Uterus (tissue), 4 donors: ENCODE results near the gene MEF2C. TPM values are rescaled to one million over a fixed set of nuclear protein-coding genes. Genes with fewer than 3 reads are reported as not detected.
"Not testable (repeated sequence)": the region's sequence is repeated elsewhere in the genome, so short reads cannot be mapped to it uniquely, and the experiment has no call there.

Source experiments
- DNase-seq, 2 donors: peaks; one replicate each; pipeline ENCODE4 v3.0.0-alpha.2; 2019 to 2020
- H3K27ac ChIP-seq, 2 donors: fragments of 200-600 bp; sonication (generic); 1 replicate in 1 of 2; 2 replicates in 1 of 2; pipeline ENCODE4 v1.5.1; 2016 to 2018
- H3K27me3 ChIP-seq, 2 donors: fragments of 200-600 bp; sonication (generic); one replicate each; pipeline ENCODE4 v1.5.1; 2018 to 2019; ENCODE audit warnings: control low read depth in 1 of 2
- H3K36me3 ChIP-seq, 2 donors: fragments of 200-600 bp; sonication (generic); one replicate each; pipeline ENCODE4 v1.5.1; 2019; ENCODE audit warnings: control low read depth in 1 of 2
- H3K4me1 ChIP-seq, 2 donors: fragments of 200-600 bp; sonication (generic); one replicate each; pipeline ENCODE4 v1.5.1; 2018 to 2019; ENCODE audit warnings: control low read depth in 1 of 2
- H3K4me3 ChIP-seq, 2 donors: fragments of 200-600 bp; sonication (generic); 1 replicate in 1 of 2; 2 replicates in 1 of 2; pipeline ENCODE4 v1.5.1; 2018 to 2019; ENCODE audit warnings: mild to moderate bottlenecking in 1 of 2
- H3K9me3 ChIP-seq, 2 donors: fragments of 200-600 bp; sonication (generic); one replicate each; pipeline ENCODE4 v1.5.1; 2019; ENCODE audit warnings: control low read depth in 1 of 2
- POLR2A ChIP-seq, 2 donors: fragments of 450-650 bp; IDR thresholded peaks; one replicate each; pipeline ENCODE4 v1.6.1; 2016; ENCODE audit warnings: antibody characterized with exemption in 2 of 2, mild to moderate bottlenecking in 1 of 2, moderate library complexity in 1 of 2
- intact Hi-C: fragments of 100-400 bp; cut with DNase I; formaldehyde crosslinking; loops from one replicate; pipeline ENCODE4 v1.15.1; 2023; ENCODE audit warnings: low total_unique reads
- total RNA-seq, 4 donors: library from RNA; depleted of rRNA in 3 of 4; stranded (reverse); fragments of >200 nt in 3 of 4; gene quantifications; one replicate each; pipeline versions ENCODE4 v1.1.0 to v1.2.4, GENCODE V29; 2014 to 2023
- TF ChIP-seq, protein P1 (sequence below), 4 experiments: fragments of 200-600 bp in 2 of 4; fragments of 450-650 bp in 2 of 4; sonication (generic) in 2 of 4; IDR thresholded peaks; one replicate each; pipeline ENCODE4 v1.5.1; 2016 to 2019; ENCODE audit warnings: antibody characterized with exemption in 4 of 4, mild to moderate bottlenecking in 2 of 4, moderate library complexity in 1 of 4
- donor health status: DM: yes; HTN: yes; CAD: no.

Gene MEF2C
- total RNA-seq, 4 donors from 2014 or later: 30.3 to 134 (median 70.3) TPM

DNA sequence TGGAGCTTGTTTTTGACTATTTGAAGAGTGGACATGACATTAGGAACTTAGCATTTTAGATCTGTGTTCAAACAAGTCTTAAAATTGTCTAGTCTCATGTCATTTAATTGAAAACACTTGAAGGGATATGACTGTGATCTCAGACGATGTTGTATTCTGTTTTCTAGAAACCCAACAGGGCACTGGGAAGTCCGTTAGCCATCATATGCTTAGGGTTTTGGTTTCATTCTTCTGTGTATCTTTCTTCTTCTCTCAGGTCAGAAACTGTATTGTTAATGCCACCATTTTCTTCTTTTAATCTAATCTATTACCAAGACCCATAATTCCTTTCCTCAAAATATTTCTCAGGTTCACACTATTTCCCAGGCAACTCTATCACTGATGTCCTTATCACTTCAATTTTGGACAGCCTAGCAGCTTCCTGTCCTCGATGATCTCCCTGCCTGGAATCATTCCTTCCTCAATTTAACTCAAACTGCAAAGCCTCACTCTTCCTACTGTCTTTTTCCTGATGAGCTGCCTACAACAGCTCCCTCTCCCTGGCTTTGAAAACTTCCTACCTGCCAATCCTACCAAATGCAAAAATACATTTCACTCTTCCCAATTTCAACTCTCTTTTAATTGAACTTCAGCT, 77.7 kb downstream of the MEF2C start:
- Histone ChIP-seq H3K9me3 (no peaks in the 10 kb centered on the region), H3K27ac (no peak overlapping the region), H3K36me3 (no peaks in the 10 kb centered on the region), H3K27me3 (no peaks in the 10 kb centered on the region), H3K4me3 (no peak overlapping the region), H3K4me1 (no peaks in the 10 kb centered on the region)
- TF ChIP-seq, protein P1, sequence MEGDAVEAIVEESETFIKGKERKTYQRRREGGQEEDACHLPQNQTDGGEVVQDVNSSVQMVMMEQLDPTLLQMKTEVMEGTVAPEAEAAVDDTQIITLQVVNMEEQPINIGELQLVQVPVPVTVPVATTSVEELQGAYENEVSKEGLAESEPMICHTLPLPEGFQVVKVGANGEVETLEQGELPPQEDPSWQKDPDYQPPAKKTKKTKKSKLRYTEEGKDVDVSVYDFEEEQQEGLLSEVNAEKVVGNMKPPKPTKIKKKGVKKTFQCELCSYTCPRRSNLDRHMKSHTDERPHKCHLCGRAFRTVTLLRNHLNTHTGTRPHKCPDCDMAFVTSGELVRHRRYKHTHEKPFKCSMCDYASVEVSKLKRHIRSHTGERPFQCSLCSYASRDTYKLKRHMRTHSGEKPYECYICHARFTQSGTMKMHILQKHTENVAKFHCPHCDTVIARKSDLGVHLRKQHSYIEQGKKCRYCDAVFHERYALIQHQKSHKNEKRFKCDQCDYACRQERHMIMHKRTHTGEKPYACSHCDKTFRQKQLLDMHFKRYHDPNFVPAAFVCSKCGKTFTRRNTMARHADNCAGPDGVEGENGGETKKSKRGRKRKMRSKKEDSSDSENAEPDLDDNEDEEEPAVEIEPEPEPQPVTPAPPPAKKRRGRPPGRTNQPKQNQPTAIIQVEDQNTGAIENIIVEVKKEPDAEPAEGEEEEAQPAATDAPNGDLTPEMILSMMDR (IDR thresholded peaks at IDR 0.05): no peak
- no peak for TF ChIP-seq POLR2A (IDR thresholded peaks at IDR 0.05)
- no peak for DNase-seq
- intact Hi-C loops: no loop called here

DNA sequence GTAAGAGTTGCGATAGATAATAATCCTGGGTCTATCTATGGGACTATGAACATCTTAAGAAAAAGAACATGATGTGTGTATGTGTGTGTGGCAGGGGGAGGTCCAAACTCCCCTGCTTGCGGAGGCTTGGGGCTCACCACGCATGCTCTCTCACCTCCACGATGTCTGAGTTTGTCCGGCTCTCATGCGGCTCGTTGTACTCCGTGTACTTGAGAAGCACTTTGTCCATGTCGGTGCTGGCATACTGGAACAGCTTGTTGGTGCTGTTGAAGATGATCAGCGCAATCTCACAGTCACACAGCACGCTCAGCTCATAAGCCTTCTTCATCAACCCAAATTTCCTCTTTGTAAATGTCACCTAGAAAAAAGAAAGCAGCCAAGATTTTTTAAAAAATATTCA, 78.5 kb downstream of the MEF2C start:
- no peaks in the 10 kb centered on the region for H3K27me3 ChIP-seq
- intact Hi-C loops: no loop called here
- no peaks in the 10 kb centered on the region for H3K9me3 ChIP-seq
- H3K4me3 ChIP-seq: no peak overlapping the region
- H3K27ac ChIP-seq: no peak overlapping the region
- TF ChIP-seq, protein P1 (IDR thresholded peaks at IDR 0.05): no peak
- no peak for TF ChIP-seq POLR2A (IDR thresholded peaks at IDR 0.05)
- H3K4me1 ChIP-seq: no peaks in the 10 kb centered on the region
- no peak for DNase-seq
- no peaks in the 10 kb centered on the region for H3K36me3 ChIP-seq

DNA sequence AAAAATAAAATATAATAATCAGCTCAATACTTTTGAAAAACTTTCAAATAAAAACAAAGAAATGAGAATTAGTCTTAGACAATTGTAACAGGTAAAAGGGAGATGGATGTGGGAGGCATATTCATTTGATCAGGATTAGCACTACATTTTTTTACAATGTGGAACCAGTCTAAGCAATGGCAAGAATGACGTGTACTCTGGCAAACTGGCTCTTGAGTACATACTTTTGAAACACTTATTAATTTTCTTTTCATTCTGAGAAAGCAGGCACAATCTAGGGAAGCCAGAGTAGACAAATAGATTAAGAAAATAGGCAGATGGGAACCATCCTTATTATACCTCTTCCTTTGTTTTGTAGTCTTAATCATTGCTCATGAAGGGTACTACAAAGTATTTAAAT, 79.7 kb downstream of the MEF2C start:
- no peaks in the 10 kb centered on the region for H3K27me3 ChIP-seq
- H3K4me1 ChIP-seq: no peaks in the 10 kb centered on the region
- TF ChIP-seq, protein P1 (IDR thresholded peaks at IDR 0.05): no peak
- TF ChIP-seq POLR2A (IDR thresholded peaks at IDR 0.05): no peak
- no peak overlapping the region for H3K27ac ChIP-seq
- intact Hi-C loops: no loop called here
- H3K4me3 ChIP-seq: no peak overlapping the region
- H3K9me3 ChIP-seq: no peaks in the 10 kb centered on the region
- H3K36me3 ChIP-seq: no peaks in the 10 kb centered on the region
- DNase-seq: no peak

DNA sequence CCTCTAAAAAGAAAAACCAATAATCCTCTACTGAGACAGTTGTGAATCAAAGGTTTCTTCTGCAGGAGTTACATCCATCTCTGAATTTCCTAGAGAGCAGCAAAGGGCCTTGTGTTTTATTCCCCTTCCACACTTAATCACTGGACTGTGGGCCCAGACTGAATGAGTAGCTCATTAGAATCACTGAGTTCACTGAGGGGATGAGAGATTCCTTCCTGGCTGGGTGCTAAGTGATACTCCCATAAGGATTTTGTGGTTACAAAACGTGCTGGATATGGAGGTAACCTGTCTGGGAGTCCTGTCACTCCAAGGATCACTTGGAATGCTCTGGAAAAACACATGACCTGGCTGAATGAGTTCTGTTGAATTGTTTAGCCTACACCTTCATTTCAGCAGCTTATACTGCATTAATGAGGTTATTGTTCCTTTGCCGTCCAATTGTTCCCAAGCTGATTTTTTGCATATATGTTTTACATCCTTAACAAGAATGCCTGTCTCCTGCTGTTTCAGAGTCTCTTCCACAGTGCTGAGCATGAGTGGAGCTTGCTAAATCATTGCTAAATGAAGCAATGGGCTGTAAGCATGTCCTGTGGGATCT, 82.9 kb downstream of the MEF2C start:
- no peaks in the 10 kb centered on the region for H3K27me3 ChIP-seq
- no peak overlapping the region for H3K27ac ChIP-seq
- intact Hi-C loops: no loop called here

DNA sequence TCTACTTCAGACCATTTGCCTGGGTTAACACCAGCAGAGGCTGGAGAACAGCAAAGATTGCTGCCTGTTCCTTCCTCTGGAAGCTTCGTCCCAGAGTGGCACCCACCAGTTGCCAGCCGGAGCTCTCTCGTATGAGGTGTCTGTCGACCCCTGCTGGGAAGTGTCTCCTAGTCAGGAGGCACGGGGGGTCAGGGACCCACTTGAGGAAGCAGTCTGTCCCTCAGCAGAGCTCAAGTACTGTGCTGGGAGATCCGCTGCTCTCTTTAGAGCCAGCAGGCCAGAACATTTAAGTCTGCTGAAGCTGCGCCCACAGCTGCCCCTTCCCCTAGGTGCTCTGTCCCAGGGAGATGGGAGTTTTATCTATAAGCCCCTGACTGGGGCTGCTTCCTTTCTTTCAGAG, 84.1 kb downstream of the MEF2C start:
- H3K9me3 ChIP-seq, H3K4me1 ChIP-seq, H3K36me3 ChIP-seq, H3K27me3 ChIP-seq, intact Hi-C loops, H3K27ac ChIP-seq, DNase-seq, H3K4me3 ChIP-seq: not testable (repeated sequence)

More for the DNA sequence above, 82.9 kb downstream of the MEF2C start:
- TF ChIP-seq, protein P1 (IDR thresholded peaks at IDR 0.05): no peak
- TF ChIP-seq POLR2A (IDR thresholded peaks at IDR 0.05): no peak
- no peak overlapping the region for H3K4me3 ChIP-seq
- DNase-seq: no peak
- H3K9me3 ChIP-seq: no peaks in the 10 kb centered on the region
- no peaks in the 10 kb centered on the region for H3K4me1 ChIP-seq
- H3K36me3 ChIP-seq: no peaks in the 10 kb centered on the region

DNA sequence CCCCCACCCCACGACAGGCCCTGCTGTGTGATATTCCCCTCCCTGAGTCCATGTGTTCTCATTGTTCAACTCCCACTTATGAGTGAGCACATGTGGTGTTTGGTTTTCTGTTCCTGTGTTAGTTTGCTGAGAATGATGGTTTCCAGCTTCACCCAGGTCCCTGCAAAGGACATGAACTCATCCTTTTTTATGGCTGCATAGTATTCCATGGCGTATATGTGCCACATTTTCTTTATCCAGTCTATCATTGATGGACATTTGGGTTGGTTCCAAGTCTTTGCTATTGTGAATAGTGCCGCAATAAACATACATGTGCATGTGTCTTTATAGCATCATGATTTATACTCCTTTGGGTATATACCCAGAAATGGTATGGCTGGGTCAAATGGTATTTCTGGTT, 89.2 kb downstream of the MEF2C start:
- intact Hi-C loops, H3K27me3 ChIP-seq, H3K4me3 ChIP-seq, H3K4me1 ChIP-seq, H3K36me3 ChIP-seq, H3K9me3 ChIP-seq, H3K27ac ChIP-seq, DNase-seq: not testable (repeated sequence)
